ENCODE results near the gene P3R3URF.

DNA sequence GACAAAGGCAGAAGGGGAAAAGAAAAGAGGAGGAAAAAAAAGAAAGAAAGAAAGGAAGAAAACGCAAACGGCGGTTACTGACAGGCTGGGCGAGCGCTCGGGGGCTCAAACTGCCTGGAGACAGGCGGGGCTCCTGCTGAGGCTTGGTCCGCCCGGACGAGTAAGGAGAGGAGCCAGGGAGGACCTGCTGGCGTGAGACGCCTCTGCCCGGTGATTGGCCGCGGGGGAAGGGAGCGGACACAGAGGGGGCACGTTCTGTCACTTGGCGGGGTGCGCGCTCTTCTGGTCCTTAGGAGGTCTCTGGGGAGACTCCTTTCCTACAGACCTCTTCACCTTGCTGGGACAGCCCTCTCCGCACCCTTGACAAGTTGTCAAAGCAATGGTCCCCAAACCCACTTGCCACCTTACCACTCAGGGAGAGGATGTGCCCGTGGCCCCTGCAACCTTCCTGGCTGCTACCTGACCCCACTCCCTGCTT lies 43.1 kb downstream of the P3R3URF start:
- TF ChIP-seq XRCC5 (IDR thresholded peaks at IDR 0.05; ENCODE audit: low read depth, low read length) (no peak), DPF2 (IDR thresholded peaks at IDR 0.05) (no peak), POLR2AphosphoS5 (IDR thresholded peaks at IDR 0.05; ENCODE audit: control insufficient read depth, insufficient read depth, low read depth, low read length) (no peak), TCF3 (CRISPR knock-in tag; IDR thresholded peaks at IDR 0.05) (no peak), ZNF121 (CRISPR knock-in tag; conservative IDR thresholded peaks at IDR 0.05) (no peak)
